DMS153 (cell line): Measurements from ENCODE around the gene DENND1A.
A peak's percentile ranks its signal among the peaks of the same experiment; 100 is the strongest.
"Not testable (repeated sequence)": the region's sequence is repeated elsewhere in the genome, so short reads cannot be mapped to it uniquely, and the experiment has no call there.

ENCODE experiments used
- DNase-seq: peaks from one replicate; lab custom pipeline; 2025; lab: John Stamatoyannopoulos, UW

Gene DENND1A

GRCh38 chr9:123946101-123946821 is 16.3 kb upstream of the DENND1A start:
- no peak for DNase-seq

GRCh38 chr9:123945532-123945931 is 15.6 kb upstream of the DENND1A start:
- no peak for DNase-seq

GRCh38 chr9:123944464-123944863 is 14.5 kb upstream of the DENND1A start:
- DNase-seq, result not testable (repeated sequence)

GRCh38 chr9:123943671-123944070 is 13.7 kb upstream of the DENND1A start:
- DNase-seq, result no peak

GRCh38 chr9:123942542-123942941 is 12.6 kb upstream of the DENND1A start:
- DNase-seq, result no peak

- peak; percentile 22 for DNase-seq
These were observed 11.7 kb upstream of the DENND1A start for GRCh38 chr9:123941524-123942070.

GRCh38 chr9:123940721-123941523 is 11.0 kb upstream of the DENND1A start:
- no peak for DNase-seq

- no peak for DNase-seq
These were observed 8.5 kb upstream of the DENND1A start for GRCh38 chr9:123938401-123938800.

GRCh38 chr9:123936575-123936974 is 6.6 kb upstream of the DENND1A start:
- not testable (repeated sequence) for DNase-seq

- no peak for DNase-seq
These were observed 3.7 kb upstream of the DENND1A start for GRCh38 chr9:123933440-123934212.

GRCh38 chr9:123929177-123929869 is 603 bp downstream of the DENND1A start:
- no peak for DNase-seq

GRCh38 chr9:123928533-123929176 is 1.3 kb downstream of the DENND1A start:
- no peak for DNase-seq

- no peak for DNase-seq
These were observed 2.0 kb downstream of the DENND1A start for GRCh38 chr9:123927625-123928532.

- DNase-seq, result no peak
These were observed 3.0 kb downstream of the DENND1A start for GRCh38 chr9:123926941-123927340.

- no peak for DNase-seq
These were observed 4.1 kb downstream of the DENND1A start for GRCh38 chr9:123925819-123926218.

- no peak for DNase-seq
These were observed 4.8 kb downstream of the DENND1A start for GRCh38 chr9:123925161-123925560.

- no peak for DNase-seq
These were observed 5.2 kb downstream of the DENND1A start for GRCh38 chr9:123924727-123925126.

- DNase-seq, result no peak
These were observed 6.0 kb downstream of the DENND1A start for GRCh38 chr9:123923884-123924283.

GRCh38 chr9:123923377-123923776 is 6.5 kb downstream of the DENND1A start:
- DNase-seq, result no peak

GRCh38 chr9:123922911-123923310 is 7.0 kb downstream of the DENND1A start:
- DNase-seq, result no peak
